Esophagus muscularis mucosa (tissue), 4 donors: ENCODE data around the gene GRIP1.

Experiments used
- EP300 ChIP-seq: sonication (generic); formaldehyde crosslinking; IDR thresholded peaks from one replicate; pipeline ENCODE4 v1.6.1; 2017; ENCODE audit warnings: antibody characterized with exemption
- POLR2A ChIP-seq: fragments of 450-650 bp; IDR thresholded peaks from one replicate; pipeline ENCODE4 v1.6.1; 2017; ENCODE audit warnings: antibody characterized with exemption, moderate library complexity, mild to moderate bottlenecking, low read depth
- POLR2AphosphoS5 ChIP-seq, 2 donors: sonication (generic); formaldehyde crosslinking; IDR thresholded peaks; one replicate each; pipeline ENCODE4 v1.6.1; 2017; ENCODE audit warnings: antibody characterized with exemption in 2 of 2
- TF ChIP-seq, protein P1 (sequence below), 3 experiments: fragments of 200-600 bp in 2 of 3; fragments of 450-650 bp in 1 of 3; sonication (generic) in 2 of 3; IDR thresholded peaks; one replicate each; pipeline ENCODE4 v1.5.1; 2017 to 2019; ENCODE audit warnings: antibody characterized with exemption in 3 of 3, mild to moderate bottlenecking in 2 of 3, moderate library complexity in 1 of 3

GRCh38 chr12:66627988-66628317 lies 50.9 kb downstream of the GRIP1 start:
- TF ChIP-seq, protein P1, sequence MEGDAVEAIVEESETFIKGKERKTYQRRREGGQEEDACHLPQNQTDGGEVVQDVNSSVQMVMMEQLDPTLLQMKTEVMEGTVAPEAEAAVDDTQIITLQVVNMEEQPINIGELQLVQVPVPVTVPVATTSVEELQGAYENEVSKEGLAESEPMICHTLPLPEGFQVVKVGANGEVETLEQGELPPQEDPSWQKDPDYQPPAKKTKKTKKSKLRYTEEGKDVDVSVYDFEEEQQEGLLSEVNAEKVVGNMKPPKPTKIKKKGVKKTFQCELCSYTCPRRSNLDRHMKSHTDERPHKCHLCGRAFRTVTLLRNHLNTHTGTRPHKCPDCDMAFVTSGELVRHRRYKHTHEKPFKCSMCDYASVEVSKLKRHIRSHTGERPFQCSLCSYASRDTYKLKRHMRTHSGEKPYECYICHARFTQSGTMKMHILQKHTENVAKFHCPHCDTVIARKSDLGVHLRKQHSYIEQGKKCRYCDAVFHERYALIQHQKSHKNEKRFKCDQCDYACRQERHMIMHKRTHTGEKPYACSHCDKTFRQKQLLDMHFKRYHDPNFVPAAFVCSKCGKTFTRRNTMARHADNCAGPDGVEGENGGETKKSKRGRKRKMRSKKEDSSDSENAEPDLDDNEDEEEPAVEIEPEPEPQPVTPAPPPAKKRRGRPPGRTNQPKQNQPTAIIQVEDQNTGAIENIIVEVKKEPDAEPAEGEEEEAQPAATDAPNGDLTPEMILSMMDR (IDR thresholded peaks at IDR 0.05): no peak
- TF ChIP-seq POLR2A (no peak), POLR2AphosphoS5 (IDR thresholded peaks at IDR 0.05) (no peak), EP300 (no peak)
